ENCODE data around the gene IFT80. TPM values are rescaled to one million over a fixed set of nuclear protein-coding genes. Genes with fewer than 3 reads are reported as not detected.
A peak's percentile ranks its signal among the peaks of the same experiment; 100 is the strongest.

IFT80 gene
- total and polyA plus RNA-seq, 9 of the 15 experiments (the other 6 are each of a cell fraction or from before 2014, with no cell fraction given), result 6.7 to 21.1 (median 16.4) TPM

DNA sequence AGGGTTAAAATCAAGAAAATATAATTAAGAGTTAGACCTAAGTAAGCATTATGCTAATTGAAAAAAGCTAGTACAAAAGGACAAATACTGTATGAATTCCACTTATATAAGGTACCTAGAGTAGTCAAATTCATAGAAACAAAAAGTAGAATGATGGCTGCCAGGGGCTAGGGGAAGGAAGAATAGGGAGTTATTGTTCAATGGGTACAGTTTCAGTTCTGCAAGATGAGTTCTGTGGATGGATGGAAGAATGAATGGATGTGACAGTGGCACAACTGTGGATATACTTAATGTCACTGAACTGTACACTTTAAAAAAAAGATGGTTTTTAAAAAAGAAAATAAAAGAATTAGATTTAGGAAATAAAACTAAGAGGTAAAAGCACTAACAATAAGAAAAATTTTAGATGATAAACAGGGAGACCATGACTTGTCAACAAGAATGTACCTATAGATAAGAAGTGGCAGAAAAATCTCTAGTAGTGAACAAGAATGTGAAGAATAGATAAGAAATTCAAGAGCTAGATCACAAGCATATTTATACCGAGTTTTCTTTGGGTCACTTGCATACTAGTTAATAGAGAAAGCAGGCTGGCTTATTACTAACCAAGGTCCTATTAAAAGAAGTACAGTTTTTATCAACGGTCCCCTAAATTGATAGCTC lies 5.5 kb downstream of the IFT80 start (continued):
- TF ChIP-seq, protein P1, sequence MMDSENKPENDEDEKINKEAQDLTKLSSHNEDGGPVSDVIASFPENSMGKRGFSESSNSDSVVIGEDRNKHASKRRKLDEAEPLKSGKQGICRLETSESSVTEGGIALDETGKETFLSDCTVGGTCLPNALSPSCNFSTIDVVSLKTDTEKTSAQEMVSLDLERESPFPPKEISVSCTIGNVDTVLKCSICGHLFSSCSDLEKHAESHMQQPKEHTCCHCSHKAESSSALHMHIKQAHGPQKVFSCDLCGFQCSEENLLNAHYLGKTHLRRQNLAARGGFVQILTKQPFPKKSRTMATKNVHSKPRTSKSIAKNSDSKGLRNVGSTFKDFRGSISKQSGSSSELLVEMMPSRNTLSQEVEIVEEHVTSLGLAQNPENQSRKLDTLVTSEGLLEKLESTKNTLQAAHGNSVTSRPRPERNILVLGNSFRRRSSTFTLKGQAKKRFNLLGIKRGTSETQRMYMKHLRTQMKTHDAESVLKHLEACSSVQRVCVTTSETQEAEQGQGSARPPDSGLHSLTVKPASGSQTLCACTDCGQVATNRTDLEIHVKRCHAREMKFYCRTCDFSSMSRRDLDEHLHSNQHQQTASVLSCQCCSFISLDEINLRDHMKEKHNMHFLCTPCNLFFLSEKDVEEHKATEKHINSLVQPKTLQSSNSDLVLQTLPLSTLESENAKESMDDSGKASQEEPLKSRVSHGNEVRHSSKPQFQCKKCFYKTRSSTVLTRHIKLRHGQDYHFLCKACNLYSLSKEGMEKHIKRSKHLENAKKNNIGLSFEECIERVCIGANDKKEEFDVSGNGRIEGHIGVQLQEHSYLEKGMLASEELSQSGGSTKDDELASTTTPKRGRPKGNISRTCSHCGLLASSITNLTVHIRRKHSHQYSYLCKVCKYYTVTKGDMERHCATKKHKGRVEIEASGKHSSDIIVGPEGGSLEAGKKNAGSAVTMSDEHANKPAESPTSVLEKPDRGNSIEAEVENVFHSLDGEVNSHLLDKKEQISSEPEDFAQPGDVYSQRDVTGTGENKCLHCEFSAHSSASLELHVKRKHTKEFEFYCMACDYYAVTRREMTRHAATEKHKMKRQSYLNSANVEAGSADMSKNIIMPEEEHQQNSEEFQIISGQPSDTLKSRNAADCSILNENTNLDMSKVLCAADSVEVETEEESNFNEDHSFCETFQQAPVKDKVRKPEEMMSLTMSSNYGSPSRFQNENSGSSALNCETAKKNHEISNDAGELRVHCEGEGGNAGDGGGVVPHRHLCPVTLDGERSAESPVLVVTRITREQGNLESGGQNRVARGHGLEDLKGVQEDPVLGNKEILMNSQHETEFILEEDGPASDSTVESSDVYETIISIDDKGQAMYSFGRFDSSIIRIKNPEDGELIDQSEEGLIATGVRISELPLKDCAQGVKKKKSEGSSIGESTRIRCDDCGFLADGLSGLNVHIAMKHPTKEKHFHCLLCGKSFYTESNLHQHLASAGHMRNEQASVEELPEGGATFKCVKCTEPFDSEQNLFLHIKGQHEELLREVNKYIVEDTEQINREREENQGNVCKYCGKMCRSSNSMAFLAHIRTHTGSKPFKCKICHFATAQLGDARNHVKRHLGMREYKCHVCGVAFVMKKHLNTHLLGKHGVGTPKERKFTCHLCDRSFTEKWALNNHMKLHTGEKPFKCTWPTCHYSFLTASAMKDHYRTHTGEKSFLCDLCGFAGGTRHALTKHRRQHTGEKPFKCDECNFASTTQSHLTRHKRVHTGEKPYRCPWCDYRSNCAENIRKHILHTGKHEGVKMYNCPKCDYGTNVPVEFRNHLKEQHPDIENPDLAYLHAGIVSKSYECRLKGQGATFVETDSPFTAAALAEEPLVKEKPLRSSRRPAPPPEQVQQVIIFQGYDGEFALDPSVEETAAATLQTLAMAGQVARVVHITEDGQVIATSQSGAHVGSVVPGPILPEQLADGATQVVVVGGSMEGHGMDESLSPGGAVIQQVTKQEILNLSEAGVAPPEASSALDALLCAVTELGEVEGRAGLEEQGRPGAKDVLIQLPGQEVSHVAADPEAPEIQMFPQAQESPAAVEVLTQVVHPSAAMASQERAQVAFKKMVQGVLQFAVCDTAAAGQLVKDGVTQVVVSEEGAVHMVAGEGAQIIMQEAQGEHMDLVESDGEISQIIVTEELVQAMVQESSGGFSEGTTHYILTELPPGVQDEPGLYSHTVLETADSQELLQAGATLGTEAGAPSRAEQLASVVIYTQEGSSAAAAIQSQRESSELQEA (IDR thresholded peaks at IDR 0.05; ENCODE audit: low read depth), result no peak
- TF ChIP-seq CBX2 (IDR thresholded peaks at IDR 0.05; ENCODE audit: insufficient read depth, low read length, poor library complexity, severe bottlenecking) (no peak), ARID1B (IDR thresholded peaks at IDR 0.05) (peak; percentile 92), ATF7 (IDR thresholded peaks at IDR 0.05) (no peak), TBL1XR1 (IDR thresholded peaks at IDR 0.05; ENCODE audit: low read length in 2 of 2) (no peak), NFE2 (IDR thresholded peaks at IDR 0.05; ENCODE audit: low read depth) (0 out of 2 replicates have a peak, but pooled peaks have one; percentile 5), SMARCA4 (IDR thresholded peaks at IDR 0.05) (peak; percentile 79; the same call in 1 of the 2 replicates), RAD21 (CRISPR knock-in tag; conservative IDR thresholded peaks at IDR 0.05 in 1 of 2, IDR thresholded peaks at IDR 0.05 in 1 of 2) (no peak), ESRRB (CRISPR knock-in tag; IDR thresholded peaks at IDR 0.05; ENCODE audit: borderline replicate concordance) (no peak), ZNF197 (CRISPR knock-in tag; IDR thresholded peaks at IDR 0.05; ENCODE audit: low read depth) (no peak)
- TF ChIP-seq, protein P2, sequence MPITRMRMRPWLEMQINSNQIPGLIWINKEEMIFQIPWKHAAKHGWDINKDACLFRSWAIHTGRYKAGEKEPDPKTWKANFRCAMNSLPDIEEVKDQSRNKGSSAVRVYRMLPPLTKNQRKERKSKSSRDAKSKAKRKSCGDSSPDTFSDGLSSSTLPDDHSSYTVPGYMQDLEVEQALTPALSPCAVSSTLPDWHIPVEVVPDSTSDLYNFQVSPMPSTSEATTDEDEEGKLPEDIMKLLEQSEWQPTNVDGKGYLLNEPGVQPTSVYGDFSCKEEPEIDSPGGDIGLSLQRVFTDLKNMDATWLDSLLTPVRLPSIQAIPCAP (CRISPR knock-in tag; IDR thresholded peaks at IDR 0.05; ENCODE audit: borderline replicate concordance), result no peak
- TF ChIP-seq, protein P3, sequence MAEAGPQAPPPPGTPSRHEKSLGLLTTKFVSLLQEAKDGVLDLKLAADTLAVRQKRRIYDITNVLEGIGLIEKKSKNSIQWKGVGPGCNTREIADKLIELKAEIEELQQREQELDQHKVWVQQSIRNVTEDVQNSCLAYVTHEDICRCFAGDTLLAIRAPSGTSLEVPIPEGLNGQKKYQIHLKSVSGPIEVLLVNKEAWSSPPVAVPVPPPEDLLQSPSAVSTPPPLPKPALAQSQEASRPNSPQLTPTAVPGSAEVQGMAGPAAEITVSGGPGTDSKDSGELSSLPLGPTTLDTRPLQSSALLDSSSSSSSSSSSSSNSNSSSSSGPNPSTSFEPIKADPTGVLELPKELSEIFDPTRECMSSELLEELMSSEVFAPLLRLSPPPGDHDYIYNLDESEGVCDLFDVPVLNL (CRISPR knock-in tag; IDR thresholded peaks at IDR 0.05; ENCODE audit: low read depth), result no peak

Measured in K562 (cell line).